Panc1 (cell line): Measurements from ENCODE around the gene ZNF764.
"Not testable (repeated sequence)": the region's sequence is repeated elsewhere in the genome, so short reads cannot be mapped to it uniquely, and the experiment has no call there.

Experiments used
- POLR2AphosphoS5 ChIP-seq: IDR thresholded peaks from 2 replicates; pipeline ENCODE4 v1.6.1; 2012; ENCODE audit warnings: mild to moderate bottlenecking, low read depth, low read length, moderate library complexity
- SIN3A ChIP-seq: IDR thresholded peaks from 2 replicates; pipeline ENCODE4 v1.6.1; 2012; ENCODE audit warnings: low read depth, mild to moderate bottlenecking, low read length, moderate library complexity, borderline replicate concordance; ENCODE audit not compliant: insufficient read depth
- TCF7L2 ChIP-seq: IDR thresholded peaks from 2 replicates; pipeline ENCODE4 v1.6.1; 2011; ENCODE audit warnings: mild to moderate bottlenecking, low read depth, low read length, inconsistent platforms
- TF ChIP-seq, protein P1 (sequence below): fragments of 450-650 bp; IDR thresholded peaks from 2 replicates; pipeline ENCODE4 v1.5.1; 2017; ENCODE audit warnings: mild to moderate bottlenecking

DNA sequence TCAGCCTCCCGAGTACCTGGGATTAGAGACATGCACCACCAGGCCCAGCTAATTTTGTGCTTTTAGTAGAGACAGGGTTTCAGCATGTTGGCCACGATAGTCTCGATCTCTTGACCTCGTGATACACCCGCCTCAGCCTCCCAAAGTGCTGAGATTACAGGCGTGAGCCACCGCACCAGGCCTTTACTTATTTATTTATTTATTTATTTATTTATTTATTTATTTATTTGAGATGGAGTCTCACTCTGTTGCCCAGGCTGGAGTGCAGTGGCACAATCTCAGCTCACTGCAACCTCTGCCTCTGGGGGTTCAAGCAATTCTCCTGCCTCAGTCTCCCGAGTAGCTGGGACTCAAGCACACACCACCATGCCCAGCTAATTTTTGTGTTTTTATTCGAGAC lies 32.7 kb upstream of the ZNF764 start:
- not testable (repeated sequence) for TF ChIP-seq SIN3A, POLR2AphosphoS5, TCF7L2
- TF ChIP-seq, protein P1, sequence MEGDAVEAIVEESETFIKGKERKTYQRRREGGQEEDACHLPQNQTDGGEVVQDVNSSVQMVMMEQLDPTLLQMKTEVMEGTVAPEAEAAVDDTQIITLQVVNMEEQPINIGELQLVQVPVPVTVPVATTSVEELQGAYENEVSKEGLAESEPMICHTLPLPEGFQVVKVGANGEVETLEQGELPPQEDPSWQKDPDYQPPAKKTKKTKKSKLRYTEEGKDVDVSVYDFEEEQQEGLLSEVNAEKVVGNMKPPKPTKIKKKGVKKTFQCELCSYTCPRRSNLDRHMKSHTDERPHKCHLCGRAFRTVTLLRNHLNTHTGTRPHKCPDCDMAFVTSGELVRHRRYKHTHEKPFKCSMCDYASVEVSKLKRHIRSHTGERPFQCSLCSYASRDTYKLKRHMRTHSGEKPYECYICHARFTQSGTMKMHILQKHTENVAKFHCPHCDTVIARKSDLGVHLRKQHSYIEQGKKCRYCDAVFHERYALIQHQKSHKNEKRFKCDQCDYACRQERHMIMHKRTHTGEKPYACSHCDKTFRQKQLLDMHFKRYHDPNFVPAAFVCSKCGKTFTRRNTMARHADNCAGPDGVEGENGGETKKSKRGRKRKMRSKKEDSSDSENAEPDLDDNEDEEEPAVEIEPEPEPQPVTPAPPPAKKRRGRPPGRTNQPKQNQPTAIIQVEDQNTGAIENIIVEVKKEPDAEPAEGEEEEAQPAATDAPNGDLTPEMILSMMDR = not testable (repeated sequence)
